Central memory CD4-positive, alpha-beta T cell (primary cell): ENCODE measurements around the gene TFG.

Source experiments
- DNase-seq: peaks from one replicate; pipeline ENCODE4 v3.0.0; 2022

TFG gene

DNA sequence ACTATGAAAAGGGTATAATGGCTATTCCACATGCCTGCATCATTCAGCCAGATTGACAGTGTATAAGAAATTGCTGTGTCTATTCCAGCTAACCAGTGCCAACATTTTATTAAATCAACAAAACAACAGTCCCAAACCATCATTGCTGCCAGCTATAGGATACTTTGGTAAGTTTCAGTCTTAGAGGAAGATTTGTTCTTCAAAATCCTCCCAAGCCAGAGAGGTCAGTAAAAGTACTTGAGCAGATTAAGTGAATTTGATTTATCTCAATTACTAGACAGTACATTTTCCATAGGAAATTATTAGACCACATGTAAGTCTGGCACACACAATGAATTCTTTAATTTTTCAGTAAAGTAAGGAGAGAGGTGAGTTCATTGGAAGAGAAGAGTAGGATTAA, 50.7 kb downstream of the TFG start:
- DNase-seq: no peak

DNA sequence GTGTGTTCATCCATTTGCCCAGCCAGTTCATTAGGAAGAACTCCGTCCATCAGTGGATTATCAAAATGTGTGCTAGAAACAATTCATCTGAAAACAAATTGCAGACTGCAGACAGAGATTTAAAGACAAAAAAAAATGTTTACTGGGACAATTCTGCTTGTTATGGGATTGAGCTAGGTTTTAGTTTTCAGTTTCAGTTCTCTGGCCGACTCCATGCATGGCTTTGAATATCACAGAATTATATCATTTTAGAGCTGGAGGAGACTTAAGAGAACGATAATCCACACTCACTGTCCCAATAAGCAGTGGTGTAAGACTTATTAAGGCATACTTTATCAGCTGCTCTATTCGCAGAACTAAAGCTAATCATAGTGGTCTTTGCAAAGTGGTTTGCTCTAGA, 51.1 kb downstream of the TFG start:
- no peak for DNase-seq

DNA sequence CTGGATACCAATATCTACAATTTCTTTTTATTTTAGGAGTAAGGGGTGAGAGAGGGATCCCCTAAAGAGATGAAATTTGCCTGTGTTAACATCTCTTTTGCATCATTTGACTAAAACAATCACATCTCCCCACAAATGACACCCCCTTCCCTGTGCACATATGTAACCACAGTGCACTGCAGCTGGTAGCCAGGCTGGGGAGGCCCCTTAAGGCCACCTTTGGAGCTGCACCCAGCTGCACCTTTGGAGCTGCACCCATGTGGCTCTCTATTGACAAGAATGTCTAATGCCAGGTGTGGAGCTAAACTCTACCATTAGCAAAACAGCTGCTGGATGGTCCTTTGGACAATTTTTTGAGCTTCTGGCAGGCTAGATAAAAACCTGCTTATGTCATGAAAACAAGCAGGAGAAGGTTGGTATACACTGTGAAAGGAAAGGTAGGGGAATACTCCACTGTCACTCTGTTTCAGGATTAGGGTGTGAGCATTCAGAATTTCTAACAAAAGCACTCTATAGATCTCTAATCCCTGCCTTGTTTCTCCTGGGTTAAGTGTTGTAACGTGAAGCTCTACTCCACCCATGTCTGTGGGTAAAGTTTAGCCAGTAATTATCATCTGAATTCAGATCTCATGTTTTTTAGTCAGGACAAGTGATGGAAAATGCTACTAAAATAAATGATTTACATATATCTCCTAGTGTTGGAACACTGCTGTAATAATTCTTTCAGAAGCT, 52.1 kb downstream of the TFG start:
- no peak for DNase-seq

DNA sequence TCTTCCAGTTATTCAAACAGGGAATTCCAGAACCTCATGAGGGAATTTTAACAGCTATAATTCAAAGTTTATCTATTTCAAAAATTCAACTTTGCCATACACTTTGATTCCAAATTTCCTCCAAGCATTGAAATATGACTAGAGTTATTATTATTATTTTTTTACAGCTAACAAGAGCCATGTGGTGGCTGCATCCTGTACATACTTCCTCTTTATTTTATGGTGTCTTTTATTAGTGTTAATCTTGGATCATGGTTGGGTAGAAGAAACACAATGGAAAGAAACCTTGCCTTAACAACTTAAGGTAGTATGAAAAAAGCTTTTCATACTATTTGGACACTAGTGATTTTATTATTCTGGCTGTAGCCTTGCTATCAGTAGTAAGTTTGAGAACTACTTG, 52.7 kb downstream of the TFG start:
- no peak for DNase-seq

DNA sequence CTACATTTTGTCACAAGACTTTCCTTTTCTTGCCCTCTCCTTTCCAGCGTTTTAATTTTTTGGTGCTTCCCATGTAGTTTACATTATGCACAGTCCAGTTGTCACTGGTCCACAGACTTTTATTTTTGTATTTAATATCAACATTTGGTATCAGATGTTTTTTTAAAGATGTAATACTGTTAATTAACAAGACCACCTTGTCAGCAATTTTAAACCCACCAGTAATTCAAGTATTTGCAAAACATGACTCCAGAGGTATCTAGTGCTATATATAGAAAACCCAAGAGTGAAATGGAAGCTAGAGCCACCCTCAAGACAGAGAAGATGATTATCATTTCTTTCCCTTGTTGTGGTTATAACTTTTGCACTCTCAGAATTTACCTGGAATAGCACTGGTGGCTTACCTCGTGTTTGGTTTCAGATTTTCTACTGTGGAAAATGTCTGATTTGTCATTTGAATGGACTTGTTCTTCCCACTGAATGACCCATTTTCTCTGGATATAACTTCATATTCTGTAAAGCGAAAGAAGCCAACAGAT, 56.2 kb downstream of the TFG start:
- no peak for DNase-seq

DNA sequence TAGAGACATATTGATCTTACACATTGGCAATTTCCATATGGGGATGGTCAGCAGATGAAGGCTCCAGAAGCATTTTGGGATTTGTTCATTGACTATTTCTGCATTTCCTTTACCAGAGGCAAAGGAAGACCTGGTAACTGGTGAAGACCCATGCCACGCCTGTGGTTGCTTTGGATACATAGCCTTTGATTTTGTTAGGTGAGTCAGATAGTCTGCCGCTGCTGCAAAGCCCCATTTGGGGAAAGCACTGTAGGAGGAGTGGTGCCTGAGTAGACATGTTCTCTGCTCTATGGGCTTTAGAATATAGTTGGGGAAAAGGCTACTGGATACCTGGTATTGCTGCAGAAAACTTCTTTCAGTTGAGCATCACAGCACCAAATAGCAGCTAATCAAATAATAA, 56.8 kb downstream of the TFG start:
- DNase-seq: no peak

DNA sequence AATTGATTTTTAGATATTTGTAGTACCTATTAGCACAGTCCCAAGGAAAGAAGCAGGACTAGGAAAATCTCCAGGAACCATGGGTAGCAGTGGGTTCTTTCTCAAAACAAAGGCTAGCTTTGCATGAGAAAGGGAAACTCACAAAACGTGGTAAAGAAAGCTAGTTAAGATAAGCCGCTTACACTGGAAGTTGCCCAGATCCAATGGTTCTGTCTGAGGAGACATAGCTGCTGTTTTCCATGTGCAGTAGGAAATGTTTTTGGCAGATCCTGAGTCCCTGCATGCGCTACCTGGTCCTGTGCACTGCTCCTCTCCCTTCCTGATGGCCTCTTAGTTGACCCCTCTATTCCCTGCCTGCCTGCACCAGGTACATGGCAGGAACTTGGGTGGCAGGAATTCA, 60.4 kb downstream of the TFG start:
- DNase-seq: no peak

DNA sequence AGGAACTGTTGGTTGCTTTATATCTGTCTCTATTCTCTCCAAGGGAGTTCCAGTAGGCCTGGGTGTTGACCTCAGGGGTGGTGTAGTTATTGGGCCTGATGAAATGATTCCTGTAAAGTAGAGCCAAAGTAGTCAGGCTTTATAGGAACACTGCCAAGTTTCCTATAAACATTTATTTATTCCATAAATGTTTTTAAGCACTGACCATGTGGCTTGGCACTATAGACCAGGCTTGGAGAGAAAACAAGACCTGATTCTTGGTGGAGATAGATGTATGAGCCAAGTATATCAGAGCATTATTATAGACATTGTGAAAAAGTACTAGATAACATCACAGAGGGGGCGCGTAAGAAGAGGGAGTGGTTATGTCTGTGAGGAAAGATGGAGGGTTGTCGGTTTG, 65.9 kb downstream of the TFG start:
- no peak for DNase-seq

DNA sequence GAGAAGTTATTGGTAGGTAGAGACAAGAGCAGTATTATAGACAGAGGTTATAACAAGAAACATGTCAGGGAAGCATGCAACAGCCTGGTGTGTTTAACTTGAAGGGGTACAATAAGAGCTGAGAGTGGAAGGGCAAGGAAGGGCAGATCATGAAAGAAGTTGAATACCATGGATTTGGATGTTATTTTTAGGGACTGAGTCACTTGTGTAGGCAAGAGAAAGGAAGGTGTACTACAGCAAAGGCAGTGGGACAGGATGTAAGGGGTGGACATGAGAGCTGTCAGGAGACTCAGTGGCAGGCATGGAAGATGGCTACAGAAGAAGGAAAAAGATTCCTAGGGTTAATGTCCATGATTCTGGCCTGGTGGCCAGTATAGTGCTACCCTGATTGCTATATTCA, 66.4 kb downstream of the TFG start:
- DNase-seq: no peak

DNA sequence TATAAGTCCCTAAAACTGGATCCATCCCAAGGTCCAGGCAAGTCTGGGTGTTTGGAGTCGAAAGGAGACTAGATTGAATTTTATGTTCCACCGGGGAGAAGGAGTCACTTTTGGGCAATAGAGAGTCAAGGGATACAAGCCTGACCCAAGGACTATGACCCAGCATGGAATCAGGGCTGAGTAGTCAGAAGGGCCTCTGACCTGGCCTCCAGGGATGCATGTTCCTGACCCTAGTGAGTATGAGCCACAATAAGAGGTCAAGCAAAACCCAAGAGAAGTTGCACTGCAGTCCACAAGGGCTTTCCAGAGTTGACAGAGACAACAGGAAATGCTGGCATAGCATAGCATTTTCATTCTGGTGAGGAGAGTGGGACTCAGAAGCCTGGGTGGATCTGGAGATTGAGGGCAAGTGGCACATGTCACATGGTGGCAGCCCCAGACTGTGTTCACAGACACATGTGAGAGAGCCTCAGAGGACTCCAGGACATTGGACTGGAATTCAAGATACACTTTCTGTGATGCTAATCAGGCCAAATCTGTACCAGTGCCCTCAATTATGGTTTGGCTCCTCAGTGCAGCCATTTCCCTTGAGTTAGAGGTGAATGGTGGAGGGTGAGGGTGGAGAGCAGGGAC, 66.9 kb downstream of the TFG start:
- DNase-seq: no peak

DNA sequence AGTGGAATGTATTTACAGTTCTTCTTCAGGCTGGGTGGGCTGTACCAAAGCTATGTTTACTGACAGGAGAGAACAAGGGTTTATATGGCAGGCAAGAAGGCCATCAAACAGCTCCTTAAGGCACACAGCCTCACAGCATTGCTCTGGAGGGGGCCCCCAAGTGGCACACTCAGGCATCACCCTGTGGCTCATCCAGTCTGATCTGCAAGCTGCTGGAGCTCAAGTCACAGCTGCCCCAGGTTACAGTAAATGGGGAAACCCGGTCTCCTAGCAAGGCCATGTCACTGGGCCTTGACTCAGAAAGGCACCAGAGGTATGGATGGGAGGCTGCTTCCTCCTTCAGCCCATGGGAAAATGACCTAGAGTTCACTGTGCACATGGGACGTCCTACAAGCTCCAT, 67.5 kb downstream of the TFG start:
- DNase-seq: no peak

DNA sequence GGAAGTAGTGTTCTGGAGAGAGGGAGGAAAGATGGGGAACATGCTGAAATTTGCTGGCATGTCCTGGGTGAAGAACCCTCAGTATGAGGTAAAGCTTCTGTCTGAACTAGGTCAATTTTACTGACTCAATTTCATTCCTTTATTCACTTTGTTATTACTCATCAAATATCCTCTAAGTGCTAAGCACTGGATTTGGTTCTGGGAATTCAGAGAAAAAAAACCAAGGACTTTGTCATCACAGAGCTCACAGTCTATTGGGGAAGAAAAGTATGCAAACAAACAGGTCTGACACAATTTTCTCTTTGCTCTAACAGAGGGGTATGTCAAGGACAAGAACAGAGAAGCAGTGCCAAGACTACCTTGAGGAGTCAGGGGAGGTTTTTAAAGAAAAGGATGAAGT, 68.0 kb downstream of the TFG start:
- DNase-seq: no peak

DNA sequence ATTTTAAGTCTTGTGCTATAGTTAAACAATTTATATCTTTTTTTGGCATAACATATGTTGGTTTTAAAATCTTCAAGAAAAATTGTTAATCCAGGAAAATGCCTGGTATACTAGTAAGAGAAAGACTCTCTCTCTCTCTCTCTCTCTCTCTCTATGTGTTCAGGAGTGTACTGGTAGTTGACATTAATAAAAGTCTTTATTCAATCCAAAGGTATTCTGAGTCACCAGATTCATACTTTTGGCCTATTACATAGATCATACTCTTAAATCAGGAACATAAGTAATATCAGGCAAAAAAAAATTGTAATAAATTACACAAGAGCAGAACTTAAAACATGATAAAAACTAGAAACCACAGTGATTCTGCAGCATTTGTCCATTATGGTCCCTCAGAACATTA, 70.2 kb downstream of the TFG start:
- no peak for DNase-seq

DNA sequence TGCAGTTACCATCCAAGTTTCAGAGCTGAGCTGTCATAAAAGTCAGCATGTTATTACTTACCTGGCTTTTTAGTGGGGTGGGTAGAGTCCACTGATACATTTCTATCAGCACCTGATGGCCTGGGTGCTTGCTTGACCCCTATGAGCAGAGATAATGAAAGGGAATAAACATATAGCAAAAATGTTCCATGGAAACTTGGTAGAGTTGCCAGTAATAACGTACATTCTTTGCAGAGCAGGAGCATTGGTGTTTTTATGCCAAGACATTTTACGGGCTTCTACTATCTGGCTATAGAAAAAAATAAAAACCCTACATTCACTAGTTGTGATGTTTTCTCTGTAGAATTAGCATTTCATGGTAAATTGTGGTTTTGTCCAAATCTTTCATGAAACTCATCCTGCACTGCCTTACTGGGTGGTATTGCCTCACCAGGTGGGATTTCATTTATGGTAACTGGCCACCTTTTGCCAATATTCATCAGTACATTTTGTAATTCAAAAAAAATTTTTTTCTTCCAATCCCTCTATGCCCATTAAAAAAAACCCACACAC, 70.9 kb downstream of the TFG start:
- DNase-seq: no peak

DNA sequence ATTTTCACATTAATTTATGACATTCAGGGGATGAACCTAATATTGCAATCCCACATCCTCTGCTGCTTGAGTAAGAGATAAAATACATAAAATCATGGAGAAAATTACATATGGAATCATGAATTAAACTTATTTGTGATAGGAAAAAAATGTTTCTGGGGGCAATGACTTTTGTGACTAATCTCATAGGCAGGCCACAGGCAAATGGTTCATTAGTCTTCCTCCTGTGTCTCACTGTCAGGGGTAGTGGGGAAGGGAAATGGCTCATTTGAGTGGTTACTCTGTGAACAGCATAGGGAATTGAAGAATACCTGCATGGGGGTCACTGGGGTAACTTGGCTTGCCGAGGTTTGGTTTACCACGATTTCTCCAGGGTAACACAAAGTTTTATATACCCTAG, 72.0 kb downstream of the TFG start:
- DNase-seq: no peak

DNA sequence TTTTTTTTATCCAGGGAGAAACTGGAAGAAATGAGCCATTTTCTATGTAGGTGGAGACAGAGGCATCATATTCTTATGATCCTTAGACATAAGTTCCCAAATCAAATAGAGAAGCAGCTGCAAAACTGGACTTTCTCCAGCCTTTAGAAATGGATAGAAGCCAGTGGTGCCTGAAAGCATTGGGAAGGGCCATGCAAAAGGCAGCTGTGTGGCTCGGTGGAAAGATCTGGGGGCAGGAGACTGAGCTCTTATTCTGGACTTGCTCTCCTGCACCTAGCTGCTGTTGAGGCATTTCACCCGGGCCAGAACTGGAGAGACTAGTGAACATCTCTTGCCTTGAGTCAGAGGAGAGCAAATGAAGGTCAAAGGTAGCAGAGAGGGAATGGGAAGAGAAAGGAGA, 73.1 kb downstream of the TFG start:
- DNase-seq: no peak

DNA sequence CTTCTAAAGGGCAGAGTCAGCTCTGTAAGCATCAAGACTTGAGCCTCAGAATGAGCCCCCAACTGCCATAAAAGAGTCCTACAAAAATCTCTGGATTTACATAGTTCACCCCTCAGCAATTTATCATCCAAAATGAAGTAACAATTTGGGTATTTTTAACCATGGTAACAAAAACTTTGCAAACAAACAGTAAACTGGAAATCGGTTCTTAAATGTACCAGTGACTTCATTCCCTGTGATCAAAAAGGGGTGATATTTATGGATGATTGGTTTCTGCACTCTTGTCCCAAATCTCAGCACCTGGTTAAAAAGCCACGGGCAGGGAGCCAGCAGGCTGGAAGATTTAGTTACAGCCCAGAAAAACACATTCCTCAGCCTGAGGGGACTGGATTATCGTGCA, 73.6 kb downstream of the TFG start:
- DNase-seq: no peak

DNA sequence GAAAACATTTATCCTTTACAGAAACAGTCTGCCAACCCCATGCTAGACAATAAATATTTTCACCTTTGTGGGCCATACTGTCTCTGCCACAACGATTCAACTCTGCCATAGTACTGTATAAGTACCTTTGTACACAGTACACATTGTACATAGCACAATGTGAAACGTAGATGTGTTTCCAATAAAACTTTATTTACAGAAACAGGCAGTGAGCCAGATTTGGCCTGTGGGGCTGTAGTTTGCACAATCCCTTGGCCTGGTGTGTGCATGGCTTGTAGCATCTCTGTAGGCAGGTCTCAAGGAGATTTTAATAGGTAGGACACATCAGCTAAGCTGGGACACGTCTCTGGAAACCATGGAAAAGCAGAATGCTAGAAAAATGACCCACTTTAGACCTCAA, 74.3 kb downstream of the TFG start:
- no peak for DNase-seq

DNA sequence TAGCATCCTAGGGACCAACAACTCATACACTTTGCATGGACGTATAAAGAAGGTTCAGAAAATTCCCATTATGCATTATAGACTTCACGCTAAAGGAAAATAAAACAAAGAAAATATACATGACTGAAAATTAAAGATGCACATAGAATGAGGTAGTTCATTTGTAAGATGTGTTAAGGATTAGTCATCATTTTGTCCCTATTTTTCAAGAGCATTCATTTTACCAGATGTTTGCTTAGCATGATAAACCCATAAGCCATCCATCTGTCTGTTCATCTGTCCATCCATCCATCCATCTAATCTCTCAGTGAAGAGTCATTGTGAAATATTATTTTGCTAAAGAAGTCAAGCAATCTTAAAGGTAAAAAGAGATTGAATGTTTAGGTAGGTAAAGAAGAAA, 80.3 kb downstream of the TFG start:
- no peak for DNase-seq

DNA sequence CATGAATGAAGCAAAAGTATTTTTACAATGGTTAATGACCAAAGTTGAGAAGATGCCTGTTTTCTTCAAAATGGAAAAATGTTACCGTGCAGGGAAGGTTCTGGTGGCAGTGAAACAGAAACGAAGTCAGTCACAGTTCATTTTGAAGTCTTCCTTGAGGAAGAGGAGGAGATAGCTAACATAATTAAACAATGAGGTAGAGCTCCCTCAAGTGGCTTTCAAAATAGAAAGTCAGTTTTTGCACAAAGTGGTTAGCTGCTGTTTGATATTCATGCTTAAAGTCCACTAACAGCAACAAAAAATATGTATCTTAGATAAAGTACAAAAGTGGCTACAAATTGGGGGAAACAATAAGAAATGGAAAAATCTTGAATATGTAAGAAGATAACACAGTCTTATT, 87.3 kb downstream of the TFG start:
- no peak for DNase-seq

DNA sequence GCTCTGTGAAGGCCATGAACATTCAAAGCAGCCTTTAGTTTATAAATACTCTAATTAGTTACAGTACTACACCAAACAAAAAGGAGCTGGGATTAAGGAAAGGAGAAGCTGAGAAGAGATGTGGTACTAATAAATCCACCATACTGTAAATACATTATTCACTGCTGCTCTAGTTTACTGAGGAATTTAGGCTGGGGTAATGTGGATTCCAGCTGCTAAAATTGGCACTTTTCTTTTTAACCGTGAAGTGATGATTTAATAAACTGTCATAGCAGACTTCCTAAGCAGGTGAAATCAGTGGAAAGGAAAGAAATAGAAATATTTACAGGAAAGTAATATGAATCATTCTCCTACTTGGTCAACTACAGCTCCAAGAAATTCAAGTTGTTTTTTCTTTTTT, 88.7 kb downstream of the TFG start:
- no peak for DNase-seq
